Skin of body (tissue), 2 donors: ENCODE measurements around the gene BNIPL. TPM values are rescaled to one million over a fixed set of nuclear protein-coding genes. Genes with fewer than 3 reads are reported as not detected.

Source experiments
- DNase-seq: peaks from one replicate; lab custom pipeline; 2025; lab: John Stamatoyannopoulos, UW
- total RNA-seq: library from RNA; depleted of rRNA; stranded (reverse); fragments of >200 nt; gene quantifications from one replicate; pipeline ENCODE4 v1.2.3, GENCODE V29; 2014

Gene BNIPL, protein sequence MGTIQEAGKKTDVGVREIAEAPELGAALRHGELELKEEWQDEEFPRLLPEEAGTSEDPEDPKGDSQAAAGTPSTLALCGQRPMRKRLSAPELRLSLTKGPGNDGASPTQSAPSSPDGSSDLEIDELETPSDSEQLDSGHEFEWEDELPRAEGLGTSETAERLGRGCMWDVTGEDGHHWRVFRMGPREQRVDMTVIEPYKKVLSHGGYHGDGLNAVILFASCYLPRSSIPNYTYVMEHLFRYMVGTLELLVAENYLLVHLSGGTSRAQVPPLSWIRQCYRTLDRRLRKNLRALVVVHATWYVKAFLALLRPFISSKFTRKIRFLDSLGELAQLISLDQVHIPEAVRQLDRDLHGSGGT
- 37.0 TPM for total RNA-seq

DNA sequence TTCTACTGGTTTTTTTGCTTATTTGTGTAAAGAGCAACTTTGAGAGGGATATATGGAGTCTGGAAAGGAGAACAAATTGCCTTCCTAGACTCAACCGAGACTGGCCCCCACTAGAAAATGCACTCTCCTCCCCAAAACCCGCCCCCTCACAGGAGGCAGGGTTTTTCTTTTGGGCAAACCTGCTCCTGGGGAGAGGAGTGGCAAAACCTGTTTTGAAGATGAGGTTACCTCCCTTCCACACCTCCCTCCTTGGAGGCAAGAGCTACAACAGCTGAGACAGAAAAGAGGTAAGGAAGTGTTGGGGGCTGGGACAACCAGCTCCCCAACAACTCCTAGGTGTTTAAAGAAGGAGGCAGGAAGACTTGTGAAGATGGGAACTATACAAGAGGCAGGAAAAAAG lies at the start of gene BNIPL:
TSS of gene BNIPL (plus strand) at position 231 of the 400 bp plus-strand sequence. CDS start at position 371, 140 bp downstream.
- no peak for DNase-seq

DNA sequence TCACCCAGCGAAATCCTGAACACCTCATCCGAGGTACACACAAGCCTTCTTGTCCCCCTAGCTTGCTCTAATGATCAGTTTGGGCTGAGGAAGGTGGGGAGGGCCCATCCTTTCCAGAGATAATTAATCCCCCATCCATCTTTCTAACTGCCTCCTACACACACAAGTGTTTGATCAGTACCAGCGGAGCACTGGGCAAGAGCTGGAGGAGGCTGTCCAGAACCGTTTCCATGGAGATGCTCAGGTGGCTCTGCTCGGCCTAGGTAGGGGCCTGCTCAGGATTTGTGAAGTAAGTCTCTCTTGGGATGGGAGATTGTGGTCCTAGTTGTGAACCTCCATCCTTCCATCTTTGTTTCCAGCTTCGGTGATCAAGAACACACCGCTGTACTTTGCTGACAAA lies 48.5 kb upstream of the BNIPL start:
- DNase-seq: no peak

DNA sequence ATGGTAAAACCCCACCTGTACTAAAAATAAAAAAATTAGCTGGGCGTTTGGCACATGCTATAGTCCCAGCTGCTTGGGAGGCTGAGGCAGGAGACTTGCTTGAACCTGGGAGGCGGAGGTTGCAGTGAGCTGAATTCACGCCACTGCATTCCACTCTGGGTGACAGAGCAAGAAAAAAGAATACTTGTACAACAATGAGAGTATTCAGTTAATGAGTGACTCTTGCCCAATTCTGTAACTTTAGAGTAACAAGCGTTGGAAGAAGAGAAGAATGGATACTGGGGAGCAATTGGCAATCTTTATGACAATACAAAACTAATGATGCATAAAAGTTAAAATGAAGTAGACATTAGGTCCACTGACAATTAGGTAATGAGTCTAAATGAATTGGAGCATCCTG lies 43.8 kb upstream of the BNIPL start:
- no peak for DNase-seq

DNA sequence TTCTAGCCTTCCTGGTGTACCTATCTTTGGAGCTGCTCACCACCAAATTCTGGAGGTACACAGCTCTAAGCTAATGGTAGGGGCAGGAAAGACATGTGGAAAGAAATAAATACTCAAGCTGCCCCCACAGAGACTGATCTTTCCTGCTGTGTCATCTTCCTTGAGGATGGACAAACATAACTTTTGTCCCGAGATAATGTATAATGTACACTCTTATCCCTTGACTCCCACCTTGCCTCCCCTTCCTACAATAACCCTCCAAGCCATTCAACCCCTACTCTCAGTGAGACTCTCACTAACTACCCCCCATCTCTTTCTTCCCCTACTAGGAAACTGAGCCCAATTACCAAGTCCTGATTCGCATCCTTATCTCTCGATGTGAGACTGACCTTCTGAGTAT lies 42.1 kb upstream of the BNIPL start:
- DNase-seq: no peak

DNA sequence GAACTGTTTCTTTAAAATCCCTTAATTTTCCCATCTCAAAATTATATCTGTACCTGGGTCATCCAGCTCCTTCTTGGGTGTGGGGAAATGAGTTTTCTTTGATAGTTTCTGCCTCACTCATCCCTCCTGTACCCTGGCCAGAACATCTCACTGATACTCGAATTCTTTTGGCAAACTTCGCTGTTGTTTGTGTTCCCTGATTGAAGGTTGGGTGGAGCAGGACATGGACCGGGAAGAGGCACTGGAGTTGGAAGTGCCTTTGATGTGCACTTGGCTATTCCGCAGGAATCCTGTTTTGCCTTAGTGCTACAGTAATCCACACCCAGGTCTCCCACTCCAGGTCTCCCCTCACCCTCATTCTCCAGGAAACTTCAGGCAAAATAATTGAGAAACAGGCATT lies 40.9 kb upstream of the BNIPL start:
- DNase-seq: no peak

DNA sequence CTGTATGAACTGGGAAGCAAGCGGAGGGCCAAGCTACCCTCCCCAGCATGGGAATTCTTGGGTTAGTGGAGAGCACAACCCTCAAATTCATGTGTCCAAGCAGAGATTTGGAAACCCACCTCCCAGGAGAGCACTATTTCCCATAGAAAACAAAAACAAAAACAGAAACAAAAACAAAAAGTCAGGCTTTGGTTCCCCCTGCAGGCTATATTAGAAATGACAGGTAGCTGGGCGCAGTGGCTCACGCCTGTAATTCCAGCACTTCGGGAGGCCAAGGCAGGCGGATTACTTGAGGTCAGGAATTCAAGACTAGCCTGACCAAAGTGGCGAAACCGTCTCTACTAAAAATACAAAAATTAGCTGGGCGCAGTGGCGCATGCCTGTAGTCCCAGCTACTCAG lies 40.5 kb upstream of the BNIPL start:
- DNase-seq: peak; percentile 55

DNA sequence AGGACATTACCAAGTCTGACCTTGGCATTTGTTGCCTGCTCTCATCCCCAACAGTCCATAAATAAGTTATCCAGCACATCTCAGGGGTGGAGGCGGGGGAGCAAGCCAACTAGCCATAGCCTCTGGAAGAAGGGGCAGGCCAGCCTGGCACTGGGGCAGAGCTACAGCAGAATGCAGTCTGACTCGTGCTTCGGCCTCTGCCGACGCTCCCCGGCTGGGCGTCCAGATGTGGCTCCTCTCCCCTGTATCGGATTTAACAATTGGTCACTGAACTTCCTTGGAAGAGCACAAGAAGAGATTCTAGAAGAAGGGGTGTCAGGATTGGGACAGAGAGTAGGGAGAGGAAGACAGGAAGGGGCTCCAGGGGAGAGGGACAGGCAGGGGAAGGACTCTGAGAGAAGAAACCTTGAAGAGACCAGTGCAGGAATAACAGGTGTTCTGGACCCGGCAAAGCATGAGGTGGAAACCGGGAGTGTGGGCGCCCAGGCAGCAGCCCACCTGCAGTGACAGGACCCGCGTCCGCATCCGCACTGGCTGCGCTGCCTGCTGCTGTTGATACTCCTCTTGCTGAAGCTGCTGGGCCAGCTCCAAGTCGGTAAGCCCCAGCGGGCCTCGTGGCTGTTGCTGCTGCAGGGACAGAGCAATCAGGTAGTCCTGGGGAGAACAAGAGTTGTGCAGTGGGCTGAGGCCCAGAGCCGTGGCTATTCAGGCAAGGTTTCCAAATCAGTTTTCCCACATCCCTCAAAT lies 39.1 kb upstream of the BNIPL start:
- DNase-seq: no peak

DNA sequence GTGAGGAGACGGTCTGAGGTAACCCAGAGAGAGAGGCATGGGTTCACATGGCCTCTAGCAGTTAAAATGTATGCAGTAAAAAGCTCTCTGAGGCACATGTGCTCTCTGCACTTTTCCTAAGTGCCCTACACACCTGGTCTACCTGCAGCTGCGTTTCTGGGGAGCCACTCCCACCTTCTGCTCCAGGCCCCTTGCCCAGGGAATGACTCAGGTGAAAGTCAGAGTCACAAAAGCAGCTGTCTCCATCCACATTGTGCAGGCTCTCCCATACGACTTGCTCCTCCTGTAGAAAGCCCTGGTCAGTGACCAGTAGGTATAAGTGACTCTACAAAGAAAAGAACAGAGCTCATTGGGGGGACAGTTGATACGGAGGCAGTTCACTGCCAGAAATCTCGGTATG lies 38.4 kb upstream of the BNIPL start:
- DNase-seq: no peak

DNA sequence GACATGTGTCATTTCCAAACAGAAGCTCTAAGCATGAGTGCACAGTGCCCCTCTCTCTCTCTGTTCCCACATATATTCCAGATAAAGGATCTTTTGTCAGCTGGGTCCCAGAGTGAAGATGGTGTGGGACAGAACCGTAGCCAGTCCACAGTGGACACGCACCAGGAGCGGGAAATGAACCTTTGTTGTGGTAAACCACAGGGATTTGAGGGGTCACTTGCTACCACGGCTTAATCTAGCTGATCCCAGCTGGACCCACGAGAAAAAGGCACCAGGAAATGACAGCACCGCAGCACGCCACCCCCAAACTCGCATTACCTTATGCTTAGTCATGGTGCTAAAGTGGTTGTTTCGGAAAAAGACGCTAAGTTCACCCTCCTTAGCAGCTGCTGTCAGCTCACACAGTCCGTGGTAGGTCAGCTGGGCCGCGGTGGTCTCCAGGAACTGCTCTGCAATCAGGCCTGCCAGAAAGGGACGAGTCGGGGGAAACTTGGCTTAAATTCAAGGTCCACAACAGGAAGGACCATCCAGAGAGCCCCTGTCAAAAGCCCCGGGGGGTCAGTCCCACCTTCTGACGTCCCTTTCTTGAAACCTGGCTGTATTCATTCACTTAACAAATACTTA lies 37.2 kb upstream of the BNIPL start:
- DNase-seq: no peak

DNA sequence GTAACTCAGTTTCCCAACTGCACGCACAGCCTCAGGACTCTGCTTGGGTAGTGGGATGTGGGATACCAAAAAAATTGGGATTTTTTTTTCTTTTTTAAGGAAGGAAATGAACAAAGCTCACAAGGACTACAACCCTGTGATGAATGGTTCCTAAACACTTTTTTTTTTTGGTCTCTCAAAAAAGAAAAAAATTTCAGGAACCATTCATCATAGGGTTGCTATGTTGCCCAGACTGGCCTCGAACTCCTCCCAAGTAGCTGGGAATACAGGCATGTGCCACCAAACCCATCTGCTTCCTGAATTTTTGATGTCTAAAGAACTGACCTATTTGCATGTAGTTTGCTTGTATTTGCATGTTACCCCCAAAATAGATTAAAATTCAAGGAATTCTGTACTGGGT lies 36.5 kb upstream of the BNIPL start:
- DNase-seq: no peak

DNA sequence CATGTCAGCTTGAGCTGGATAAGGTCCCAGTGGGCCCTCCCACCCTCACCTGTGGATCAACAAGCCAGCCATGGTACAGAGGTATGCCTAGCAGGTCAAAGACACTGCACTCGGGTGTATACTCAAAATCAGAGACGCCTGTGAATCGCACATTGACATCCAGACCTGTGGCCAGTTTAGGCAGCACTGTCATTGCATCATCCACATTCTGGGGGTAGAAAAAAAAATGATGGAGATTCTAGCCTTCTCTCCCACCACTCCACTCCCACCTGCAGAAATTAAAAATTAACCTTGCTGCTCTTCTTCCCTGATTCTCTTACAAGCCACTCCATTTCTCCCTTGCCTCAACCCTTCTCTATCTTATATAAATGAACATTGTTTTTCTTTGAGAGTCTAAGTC lies 36.0 kb upstream of the BNIPL start:
- DNase-seq: no peak

DNA sequence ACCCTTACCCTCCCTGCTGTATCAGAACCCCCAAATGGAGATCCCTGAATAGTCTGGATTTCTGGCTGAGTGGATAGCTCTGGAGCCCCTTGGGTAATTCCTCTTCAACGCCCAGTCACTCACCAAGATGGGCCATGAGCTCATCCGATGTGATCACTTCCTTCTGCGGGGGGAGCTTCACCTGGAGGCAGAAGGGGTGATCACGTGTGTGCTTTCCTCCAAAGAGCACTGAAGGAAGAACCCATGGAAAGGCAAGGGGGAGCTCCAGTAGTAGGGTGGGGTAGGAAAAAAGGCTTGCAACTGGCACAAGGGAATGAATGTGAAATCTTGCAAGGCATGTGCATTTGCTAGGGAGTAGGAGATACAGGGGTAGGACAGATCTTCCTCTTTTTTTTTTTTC lies 34.8 kb upstream of the BNIPL start:
- no peak for DNase-seq

DNA sequence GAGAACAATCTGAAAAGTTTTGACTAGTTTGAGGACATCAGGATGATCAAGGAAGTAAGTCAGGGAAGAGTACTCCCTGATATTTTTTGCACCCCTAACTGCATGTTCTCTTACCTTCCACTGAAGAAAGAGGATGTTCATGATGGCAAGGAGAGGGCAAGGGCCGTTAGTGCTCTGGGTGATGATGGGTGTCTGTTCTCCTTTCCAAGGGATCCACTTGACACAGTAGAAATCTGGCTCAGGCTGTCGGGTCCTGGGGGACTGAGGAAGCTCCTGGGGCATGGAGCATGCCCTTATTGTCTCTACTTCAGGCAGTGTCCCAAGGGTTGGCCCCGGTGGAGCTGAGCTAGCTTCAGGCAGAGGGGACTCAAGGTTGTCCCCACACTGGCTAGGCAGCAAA lies 34.3 kb upstream of the BNIPL start:
- no peak for DNase-seq

DNA sequence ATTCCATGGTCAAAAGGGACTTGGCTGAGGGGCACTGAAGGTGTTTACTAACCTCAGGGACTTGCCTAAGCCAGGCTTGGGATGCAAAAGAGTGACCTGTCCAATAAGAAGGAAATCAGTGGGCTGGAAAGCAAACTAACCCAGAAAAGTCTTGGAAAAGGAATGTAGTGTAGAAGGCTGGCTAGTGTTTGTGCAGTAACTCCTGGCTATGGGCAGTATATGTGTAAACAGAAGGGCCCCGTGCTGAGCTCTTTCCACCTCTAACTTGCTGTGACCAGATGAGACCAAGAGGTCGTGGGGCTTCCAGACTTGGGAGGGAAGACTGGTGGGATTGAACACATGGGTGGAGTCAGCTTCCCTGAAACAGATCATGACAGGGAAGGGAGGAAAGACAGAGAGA lies 33.8 kb upstream of the BNIPL start:
- DNase-seq: no peak

DNA sequence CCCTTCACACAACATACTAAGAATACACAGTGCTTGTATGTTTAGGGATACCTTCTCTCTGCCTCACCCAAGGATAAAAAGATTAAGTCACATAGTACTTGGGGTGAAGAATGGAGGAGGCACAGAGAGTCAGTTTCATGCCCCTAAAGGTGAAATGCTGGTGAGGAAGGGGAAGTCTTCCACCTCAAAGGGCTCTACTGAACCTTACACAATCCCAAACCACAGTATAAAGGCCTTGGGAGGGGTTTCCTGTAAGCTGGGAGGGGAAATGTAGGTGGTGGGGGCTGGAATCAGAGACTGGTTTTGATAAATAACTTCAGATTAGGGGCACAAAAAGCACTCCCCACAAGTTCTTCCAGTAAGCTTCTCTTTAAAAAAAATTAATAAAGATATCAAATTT lies 33.2 kb upstream of the BNIPL start:
- no peak for DNase-seq

DNA sequence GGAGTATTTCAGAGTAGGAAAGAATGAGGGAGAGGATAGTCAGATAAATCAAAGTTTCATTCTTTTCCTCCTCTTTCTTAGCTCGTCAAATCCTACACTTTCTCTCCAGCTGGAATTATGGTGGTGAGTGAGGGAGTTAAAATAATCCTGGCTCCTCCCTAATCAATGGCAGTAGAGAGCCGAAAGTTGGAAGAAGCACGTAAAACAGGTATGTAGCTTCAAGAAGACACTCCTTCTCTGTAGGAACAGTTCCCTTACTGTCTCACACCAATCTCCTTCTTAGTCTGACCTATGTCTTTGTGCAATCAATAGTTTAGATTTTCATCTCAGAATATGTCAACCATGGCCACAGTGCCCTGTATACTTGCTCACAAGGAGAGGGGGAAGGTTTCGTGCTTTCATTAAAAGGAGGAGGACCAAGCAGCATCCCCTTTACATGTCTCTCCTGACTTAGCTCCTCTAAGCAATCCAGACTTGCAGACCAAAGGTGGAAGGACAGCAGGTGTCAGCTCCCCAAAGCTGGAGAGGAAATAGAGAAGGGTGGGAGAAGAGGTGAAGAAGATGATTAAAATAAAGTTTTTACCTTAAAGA lies 30.6 kb upstream of the BNIPL start:
- peak; percentile 56 for DNase-seq

DNA sequence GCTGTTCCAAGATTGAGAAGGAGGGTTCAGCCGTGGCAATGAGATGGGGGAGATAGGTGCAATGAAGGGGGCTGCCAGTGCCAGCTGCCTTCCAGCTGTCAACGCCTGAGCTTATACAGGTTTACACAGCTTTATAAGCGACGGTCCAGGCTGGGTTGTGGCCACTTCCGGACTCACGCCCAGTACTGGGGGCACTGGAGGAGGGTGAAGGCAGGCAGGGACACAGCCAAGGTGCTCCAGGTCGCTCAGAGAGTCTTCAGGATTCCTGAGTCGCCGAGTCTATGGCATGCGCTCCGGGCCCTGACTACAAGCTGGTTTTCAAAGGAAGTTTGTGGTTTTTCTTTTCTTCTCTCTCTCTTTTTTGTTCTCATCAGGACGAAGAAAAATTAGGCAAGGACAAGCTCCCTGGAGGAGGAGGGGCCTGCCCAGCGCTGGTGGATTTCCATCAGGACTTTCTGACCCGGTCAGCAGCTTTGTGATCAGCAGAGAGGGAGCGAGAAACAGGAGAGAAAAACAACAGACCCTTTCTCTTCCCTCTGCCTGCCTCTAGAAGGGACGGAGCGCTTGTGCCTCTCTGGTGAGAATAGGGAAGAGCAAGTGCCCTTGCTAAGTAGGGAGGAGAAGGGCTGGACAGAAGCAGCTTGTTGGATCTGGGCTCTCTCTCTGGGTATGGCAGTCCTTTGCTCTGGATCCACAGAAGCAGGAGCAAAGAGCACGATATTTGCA lies 29.9 kb upstream of the BNIPL start, which contains the start of gene MINDY1:
TSS of gene MINDY1 (minus strand) at position 576 of the 726 bp plus-strand sequence. CDS start 4,285 bp downstream, outside the sequence.
- peak; percentile 79 for DNase-seq

DNA sequence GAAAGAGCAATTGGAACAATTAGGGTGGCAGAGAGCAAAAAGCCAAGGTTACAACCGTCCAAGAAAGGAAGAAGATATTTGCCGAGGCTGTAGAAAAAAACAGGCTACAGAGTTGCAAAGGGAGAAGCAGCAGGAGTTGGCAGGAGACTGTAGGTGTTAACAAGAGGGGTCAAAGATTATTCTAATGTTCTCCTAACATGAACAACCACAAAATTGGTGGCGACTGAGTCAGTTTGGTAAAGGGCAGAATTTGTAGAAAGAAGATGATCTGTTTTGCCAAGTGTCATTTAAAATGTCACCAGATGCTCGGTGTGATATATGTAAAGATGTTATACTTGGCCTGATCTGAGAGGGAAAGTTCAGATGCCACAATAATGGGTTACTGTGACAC lies 28.5 kb upstream of the BNIPL start:
- no peak for DNase-seq

DNA sequence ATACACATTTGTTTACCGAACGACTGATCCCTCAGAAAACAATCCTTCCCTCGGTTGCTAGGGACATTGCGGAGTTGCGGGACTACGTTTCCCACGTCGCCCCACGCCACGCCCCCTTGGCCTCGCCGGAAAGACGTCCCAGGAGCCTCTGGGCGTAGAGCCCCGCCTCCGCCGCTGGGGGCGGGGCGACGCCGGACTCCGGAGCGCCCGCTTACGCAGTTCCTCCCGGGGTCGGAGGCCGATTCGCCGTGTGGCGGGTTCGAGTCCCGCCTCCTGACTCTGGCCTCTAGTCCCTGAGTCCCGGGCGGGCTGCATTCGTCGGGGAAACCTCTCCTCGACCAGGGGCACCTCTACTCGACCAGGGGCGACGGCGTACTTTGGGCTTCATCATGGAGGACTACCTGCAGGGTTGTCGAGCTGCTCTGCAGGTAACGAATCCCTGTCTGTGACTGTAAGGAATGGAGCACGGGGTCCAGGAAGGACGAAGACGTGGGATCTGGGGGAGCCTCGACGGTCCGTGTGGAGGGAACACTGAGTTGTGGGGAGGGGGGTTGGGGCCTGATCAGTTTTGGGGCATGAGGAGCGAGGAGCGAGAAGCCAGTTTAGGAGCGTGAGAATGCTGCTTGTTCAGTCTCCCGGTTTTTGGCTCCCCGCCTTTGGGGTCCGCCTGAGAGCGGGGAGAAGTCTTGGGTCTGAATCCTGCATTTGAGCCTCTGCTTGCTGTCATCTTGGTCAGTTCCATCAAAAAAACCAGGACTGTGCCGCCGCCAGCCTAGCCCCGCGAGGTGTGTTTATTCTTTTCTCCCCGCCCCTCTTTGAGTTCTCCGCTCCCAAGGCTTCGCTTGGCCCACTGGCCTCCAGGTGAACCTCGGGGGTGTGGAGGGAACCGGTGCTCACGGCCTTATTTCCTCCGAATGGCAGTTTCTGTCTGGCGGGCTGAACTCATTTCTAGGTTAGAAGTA lies 27.9 kb upstream of the BNIPL start, which contains the start of gene PRUNE1:
TSS of gene PRUNE1 (plus strand) at position 206 of the 962 bp plus-strand sequence. CDS start at position 390, 184 bp downstream.
- peak; percentile 99 for DNase-seq

DNA sequence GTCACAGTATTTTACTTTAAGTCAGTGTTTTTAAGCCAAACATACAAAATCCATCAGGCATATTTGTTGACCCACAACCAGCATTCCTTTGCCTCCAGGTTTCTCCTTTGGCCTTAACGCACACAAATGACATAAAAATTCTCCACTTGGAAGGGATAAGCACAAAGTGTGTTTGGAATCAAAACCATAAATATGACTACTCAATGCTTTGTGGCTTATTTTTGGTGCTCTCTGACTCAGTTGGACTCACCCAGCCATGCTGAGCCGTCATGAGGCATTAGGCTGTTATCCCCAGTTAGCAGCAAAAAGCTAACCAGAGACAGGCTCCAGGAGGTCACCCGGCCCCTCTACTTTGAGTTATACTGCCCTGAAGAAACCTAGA lies 27.2 kb upstream of the BNIPL start:
- no peak for DNase-seq
